K562 (cell line): ENCODE results near the gene ARPC1A. TPM values are rescaled to one million over a fixed set of nuclear protein-coding genes. Genes with fewer than 3 reads are reported as not detected.
"Not testable (repeated sequence)": the region's sequence is repeated elsewhere in the genome, so short reads cannot be mapped to it uniquely, and the experiment has no call there.

Experiments
- ATAC-seq: fragments of 200-7000 bp; cut with Tn5 transposase; 3 replicates; pipeline ENCODE4 v1.9.1; 2020; ENCODE audit warnings: moderate library complexity
- BruUV-seq: library from RNA; stranded (reverse); fragments of 400-500 nt; replicated peaks from 2 replicates; lab custom pipeline; 2021; lab: Mats Ljungman, UMichigan
- CTCF ChIA-PET: fragments of 300-600 bp; formaldehyde crosslinking; extraction: SDS; loops from one replicate; lab custom pipeline; 2021; ENCODE audit warnings: low intra/inter-chr PET ratio; lab: Yijun Ruan, JAX
- POLR2A ChIA-PET: fragments of 300-600, 350-650 bp; sonication (Branson Sonifier 250); formaldehyde crosslinking; extraction: SDS; loops from one replicate; lab custom pipeline; 2021; ENCODE audit warnings: antibody characterized with exemption, inconsistent platforms; lab: Yijun Ruan, JAX
- DNase-seq, 4 experiments: peaks; one replicate each; pipeline versions ENCODE4 v3.0.0 to v3.0.0-alpha.2; 2011 to 2018; ENCODE audit warnings: low spot score in 3 of 4, mixed read lengths in 3 of 4; ENCODE audit errors: extremely low read depth in 1 of 4
- FAIRE-seq: peaks from 2 replicates; lab custom pipeline; 2011; peaks lifted over from hg19 to GRCh38; lab: Jason Lieb, UNC
- H2AFZ ChIP-seq: 2 replicates; pipeline ENCODE4 v1.6.0; 2011; ENCODE audit warnings: low read depth, low read length, control low read depth, inconsistent platforms
- H3K27ac ChIP-seq: fragments of 200-600 bp; 3 replicates; pipeline ENCODE4 v1.8.0; 2011; ENCODE audit warnings: low read depth, mild to moderate bottlenecking, control low read depth, inconsistent platforms, low read length, moderate library complexity, mixed read lengths; ENCODE audit errors: extremely low read depth
- H3K27me3 ChIP-seq, 2 experiments: fragments of 300-600 bp in 1 of 2; 2 replicates in 1 of 2; 3 replicates in 1 of 2; pipeline versions ENCODE4 v1.6.0 to v1.8.0; 2011; ENCODE audit warnings: inconsistent platforms in 2 of 2, low read length in 2 of 2, mild to moderate bottlenecking in 1 of 2, mixed read lengths in 1 of 2, moderate library complexity in 1 of 2; ENCODE audit not compliant: control insufficient read depth in 2 of 2, insufficient read depth in 2 of 2
- H3K36me3 ChIP-seq: fragments of 300-600 bp; 3 replicates; pipeline ENCODE4 v1.8.0; 2011; ENCODE audit warnings: mild to moderate bottlenecking, low read length, inconsistent platforms; ENCODE audit not compliant: control insufficient read depth, insufficient read depth
- H3K4me1 ChIP-seq, 2 experiments: fragments of 200-600 bp in 1 of 2; replicated peaks in 1 of 2; 2 replicates in 1 of 2; 3 replicates in 1 of 2; pipeline versions ENCODE4 v1.5.1 to v1.8.0; 2011; ENCODE audit warnings: inconsistent platforms in 2 of 2, low read length in 2 of 2, mild to moderate bottlenecking in 1 of 2, mixed read lengths in 1 of 2, moderate library complexity in 1 of 2; ENCODE audit not compliant: control insufficient read depth in 2 of 2, insufficient read depth in 2 of 2
- H3K4me2 ChIP-seq: 2 replicates; pipeline ENCODE4 v1.6.1; 2011; ENCODE audit warnings: low read length, control low read depth, inconsistent platforms, mixed read lengths; ENCODE audit not compliant: insufficient read depth
- H3K4me3 ChIP-seq: fragments of 200-600 bp; sonication (generic), shearing (Covaris generic); 2 replicates; pipeline ENCODE4 v1.5.1; 2016; ENCODE audit warnings: control low read depth, inconsistent platforms
- H3K79me2 ChIP-seq: fragments of 200-600 bp; 3 replicates; pipeline ENCODE4 v1.8.0; 2011; ENCODE audit warnings: low read length, inconsistent platforms; ENCODE audit not compliant: control insufficient read depth, insufficient read depth
- H3K9ac ChIP-seq, 2 experiments: 2 replicates each; pipeline versions ENCODE4 v1.6.0 to v1.6.1; 2011; ENCODE audit warnings: low read depth in 2 of 2, low read length in 2 of 2, control low read depth in 1 of 2, inconsistent platforms in 1 of 2, mild to moderate bottlenecking in 1 of 2, mixed read lengths in 1 of 2; ENCODE audit not compliant: insufficient read depth in 1 of 2
- H3K9me1 ChIP-seq: one replicate; pipeline ENCODE4 v1.6.0; 2011; ENCODE audit warnings: inconsistent platforms, mild to moderate bottlenecking, low read length, moderate library complexity; ENCODE audit not compliant: control insufficient read depth, insufficient read depth
- H3K9me3 ChIP-seq: replicated peaks from 2 replicates; pipeline ENCODE4 v1.5.1; 2011; ENCODE audit warnings: low read depth, low read length, inconsistent platforms; ENCODE audit not compliant: control insufficient read depth, insufficient read depth
- H4K20me1 ChIP-seq: replicated peaks from 2 replicates; pipeline ENCODE4 v1.6.1; 2011; ENCODE audit warnings: low read length, inconsistent platforms, mixed read lengths; ENCODE audit not compliant: control insufficient read depth, insufficient read depth
- ZNF778 ChIP-seq: fragments of 450-650 bp; formaldehyde crosslinking; IDR thresholded peaks from 2 replicates; pipeline ENCODE4 v1.4.0; 2020; ENCODE audit warnings: mild to moderate bottlenecking, moderate library complexity
- WGBS: fragments of 100-300 bp; shearing (Covaris generic); methylation state at CpG from one replicate; pipeline ENCODE4 v1.1.6; 2016; ENCODE audit warnings: low coverage, mixed read lengths; ENCODE audit not compliant: insufficient coverage; ENCODE audit errors: missing lambda C conversion rate; 5-methylcytosine and 5-hydroxymethylcytosine counted together
- in situ Hi-C: fragments of 300-500 bp; cut with MboI; formaldehyde crosslinking; loops from 4 replicates; pipeline ENCODE4 v1.15.0; 2018; ENCODE audit warnings: inconsistent platforms, mixed read lengths
- intact Hi-C: fragments of 100-400 bp; cut with micrococcal nuclease; formaldehyde crosslinking; loops from 2 replicates; pipeline ENCODE4 v1.14.2; 2022
- polyA plus RNA-seq, 8 experiments: library from polyadenylated mRNA; depleted of rRNA in 4 of 8; stranded (reverse) in 5 of 8; unstranded in 3 of 8; fragments of >200 nt; fragmentation: Nextera tagmentation in 2 of 8; fragmentation: Illumina TruSeq in 1 of 8; extraction: Ambion mirVana in 2 of 8; extraction: Trizol in 1 of 8; gene quantifications; 2 replicates each; pipeline versions ENCODE4 v1.2.1 to v1.2.3, GENCODE V29; 2011 to 2014; ENCODE audit warnings: inconsistent platforms in 1 of 8, missing spikeins in 1 of 8
- total RNA-seq, 7 experiments: library from RNA; depleted of rRNA in 6 of 7; stranded (reverse); fragments of >200 nt in 6 of 7; fragmentation: Illumina TruSeq in 2 of 7; extraction: Trizol in 2 of 7; gene quantifications; 2 replicates each; pipeline versions ENCODE4 v1.2.1 to v1.2.3, GENCODE V29; 2011 to 2021; ENCODE audit warnings: low replicate concordance in 1 of 7
- TF ChIP-seq, protein P1 (sequence below): fragments of 450-650 bp; IDR thresholded peaks from 2 replicates; pipeline ENCODE4 v1.6.1; 2016; ENCODE audit warnings: mild to moderate bottlenecking, moderate library complexity

Gene ARPC1A
- total and polyA plus RNA-seq, 9 of the 15 experiments (the other 6 are each of a cell fraction or from before 2014, with no cell fraction given), result 39.5 to 151 (median 86.1) TPM

GRCh38 chr7:99322659-99323058 lies 3.0 kb upstream of the ARPC1A start:
- H4K20me1 ChIP-seq, FAIRE-seq, DNase-seq, H3K27ac ChIP-seq, in situ Hi-C loops, ATAC-seq, H3K4me3 ChIP-seq, CTCF ChIA-PET, H3K27me3 ChIP-seq, H3K9me3 ChIP-seq, intact Hi-C loops, H3K36me3 ChIP-seq, H3K9ac ChIP-seq, BruUV-seq, H2AFZ ChIP-seq, H3K4me2 ChIP-seq, H3K9me1 ChIP-seq: not testable (repeated sequence)
- peaks cover 29% of the 10 kb centered on the region for H3K79me2 ChIP-seq
- POLR2A ChIA-PET, result interaction anchor here (1.0 to 1.3 kb wide), 2 partner anchors 7 to 86 kb away, joined by 3 read pairs; partner anchors contain the start of gene BUD31
- 63% methylated on average over 6 of the region's 6 CpGs for WGBS
- peaks cover 13 to 17% of the 10 kb centered on the region in 2 experiments for H3K4me1 ChIP-seq

GRCh38 chr7:99324559-99324958 lies 1.1 kb upstream of the ARPC1A start:
- DNase-seq, result no peak
- peaks cover 25 to 26% of the 10 kb centered on the region in 2 experiments for H3K4me1 ChIP-seq
- H3K9me1 ChIP-seq, result no peaks in the 10 kb centered on the region
- no peak for FAIRE-seq
- in situ Hi-C loops (no loop called here), intact Hi-C loops (no loop called here)
- peaks cover 6% of the 10 kb centered on the region; the same call in 2 of the 3 replicates for H3K36me3 ChIP-seq
- no peaks in the 10 kb centered on the region for H3K9me3 ChIP-seq
- H3K27me3 ChIP-seq, result no peaks in the 10 kb centered on the region
- BruUV-seq, result no TSS peak
- H3K79me2 ChIP-seq, result peaks cover 47% of the 10 kb centered on the region
- no peak overlapping the region for H3K27ac ChIP-seq
- ChIA-PET POLR2A (interaction anchor here (0.6 to 2.2 kb wide), 5 partner anchors 8 to 140 kb away, joined by 3 to 6 read pairs (median 3); no protein-coding TSS in a partner anchor), CTCF (no interaction called here)
- no peak for ATAC-seq
- peak overlapping the region; percentile 99 for H3K4me2 ChIP-seq
- 95% methylated on average over 13 of the region's 14 CpGs for WGBS
- H4K20me1 ChIP-seq, result no peaks in the 10 kb centered on the region; the same call in 1 of the 2 replicates
- H2AFZ ChIP-seq, result peak overlapping the region; percentile 98; the same call in 1 of the 2 replicates
- peak overlapping the region; percentile 93 to 97 for H3K9ac ChIP-seq
- H3K4me3 ChIP-seq, result peak overlapping the region; percentile 85
- no peak for TF ChIP-seq ZNF778 (CRISPR knock-in tag)
- TF ChIP-seq, protein P1, sequence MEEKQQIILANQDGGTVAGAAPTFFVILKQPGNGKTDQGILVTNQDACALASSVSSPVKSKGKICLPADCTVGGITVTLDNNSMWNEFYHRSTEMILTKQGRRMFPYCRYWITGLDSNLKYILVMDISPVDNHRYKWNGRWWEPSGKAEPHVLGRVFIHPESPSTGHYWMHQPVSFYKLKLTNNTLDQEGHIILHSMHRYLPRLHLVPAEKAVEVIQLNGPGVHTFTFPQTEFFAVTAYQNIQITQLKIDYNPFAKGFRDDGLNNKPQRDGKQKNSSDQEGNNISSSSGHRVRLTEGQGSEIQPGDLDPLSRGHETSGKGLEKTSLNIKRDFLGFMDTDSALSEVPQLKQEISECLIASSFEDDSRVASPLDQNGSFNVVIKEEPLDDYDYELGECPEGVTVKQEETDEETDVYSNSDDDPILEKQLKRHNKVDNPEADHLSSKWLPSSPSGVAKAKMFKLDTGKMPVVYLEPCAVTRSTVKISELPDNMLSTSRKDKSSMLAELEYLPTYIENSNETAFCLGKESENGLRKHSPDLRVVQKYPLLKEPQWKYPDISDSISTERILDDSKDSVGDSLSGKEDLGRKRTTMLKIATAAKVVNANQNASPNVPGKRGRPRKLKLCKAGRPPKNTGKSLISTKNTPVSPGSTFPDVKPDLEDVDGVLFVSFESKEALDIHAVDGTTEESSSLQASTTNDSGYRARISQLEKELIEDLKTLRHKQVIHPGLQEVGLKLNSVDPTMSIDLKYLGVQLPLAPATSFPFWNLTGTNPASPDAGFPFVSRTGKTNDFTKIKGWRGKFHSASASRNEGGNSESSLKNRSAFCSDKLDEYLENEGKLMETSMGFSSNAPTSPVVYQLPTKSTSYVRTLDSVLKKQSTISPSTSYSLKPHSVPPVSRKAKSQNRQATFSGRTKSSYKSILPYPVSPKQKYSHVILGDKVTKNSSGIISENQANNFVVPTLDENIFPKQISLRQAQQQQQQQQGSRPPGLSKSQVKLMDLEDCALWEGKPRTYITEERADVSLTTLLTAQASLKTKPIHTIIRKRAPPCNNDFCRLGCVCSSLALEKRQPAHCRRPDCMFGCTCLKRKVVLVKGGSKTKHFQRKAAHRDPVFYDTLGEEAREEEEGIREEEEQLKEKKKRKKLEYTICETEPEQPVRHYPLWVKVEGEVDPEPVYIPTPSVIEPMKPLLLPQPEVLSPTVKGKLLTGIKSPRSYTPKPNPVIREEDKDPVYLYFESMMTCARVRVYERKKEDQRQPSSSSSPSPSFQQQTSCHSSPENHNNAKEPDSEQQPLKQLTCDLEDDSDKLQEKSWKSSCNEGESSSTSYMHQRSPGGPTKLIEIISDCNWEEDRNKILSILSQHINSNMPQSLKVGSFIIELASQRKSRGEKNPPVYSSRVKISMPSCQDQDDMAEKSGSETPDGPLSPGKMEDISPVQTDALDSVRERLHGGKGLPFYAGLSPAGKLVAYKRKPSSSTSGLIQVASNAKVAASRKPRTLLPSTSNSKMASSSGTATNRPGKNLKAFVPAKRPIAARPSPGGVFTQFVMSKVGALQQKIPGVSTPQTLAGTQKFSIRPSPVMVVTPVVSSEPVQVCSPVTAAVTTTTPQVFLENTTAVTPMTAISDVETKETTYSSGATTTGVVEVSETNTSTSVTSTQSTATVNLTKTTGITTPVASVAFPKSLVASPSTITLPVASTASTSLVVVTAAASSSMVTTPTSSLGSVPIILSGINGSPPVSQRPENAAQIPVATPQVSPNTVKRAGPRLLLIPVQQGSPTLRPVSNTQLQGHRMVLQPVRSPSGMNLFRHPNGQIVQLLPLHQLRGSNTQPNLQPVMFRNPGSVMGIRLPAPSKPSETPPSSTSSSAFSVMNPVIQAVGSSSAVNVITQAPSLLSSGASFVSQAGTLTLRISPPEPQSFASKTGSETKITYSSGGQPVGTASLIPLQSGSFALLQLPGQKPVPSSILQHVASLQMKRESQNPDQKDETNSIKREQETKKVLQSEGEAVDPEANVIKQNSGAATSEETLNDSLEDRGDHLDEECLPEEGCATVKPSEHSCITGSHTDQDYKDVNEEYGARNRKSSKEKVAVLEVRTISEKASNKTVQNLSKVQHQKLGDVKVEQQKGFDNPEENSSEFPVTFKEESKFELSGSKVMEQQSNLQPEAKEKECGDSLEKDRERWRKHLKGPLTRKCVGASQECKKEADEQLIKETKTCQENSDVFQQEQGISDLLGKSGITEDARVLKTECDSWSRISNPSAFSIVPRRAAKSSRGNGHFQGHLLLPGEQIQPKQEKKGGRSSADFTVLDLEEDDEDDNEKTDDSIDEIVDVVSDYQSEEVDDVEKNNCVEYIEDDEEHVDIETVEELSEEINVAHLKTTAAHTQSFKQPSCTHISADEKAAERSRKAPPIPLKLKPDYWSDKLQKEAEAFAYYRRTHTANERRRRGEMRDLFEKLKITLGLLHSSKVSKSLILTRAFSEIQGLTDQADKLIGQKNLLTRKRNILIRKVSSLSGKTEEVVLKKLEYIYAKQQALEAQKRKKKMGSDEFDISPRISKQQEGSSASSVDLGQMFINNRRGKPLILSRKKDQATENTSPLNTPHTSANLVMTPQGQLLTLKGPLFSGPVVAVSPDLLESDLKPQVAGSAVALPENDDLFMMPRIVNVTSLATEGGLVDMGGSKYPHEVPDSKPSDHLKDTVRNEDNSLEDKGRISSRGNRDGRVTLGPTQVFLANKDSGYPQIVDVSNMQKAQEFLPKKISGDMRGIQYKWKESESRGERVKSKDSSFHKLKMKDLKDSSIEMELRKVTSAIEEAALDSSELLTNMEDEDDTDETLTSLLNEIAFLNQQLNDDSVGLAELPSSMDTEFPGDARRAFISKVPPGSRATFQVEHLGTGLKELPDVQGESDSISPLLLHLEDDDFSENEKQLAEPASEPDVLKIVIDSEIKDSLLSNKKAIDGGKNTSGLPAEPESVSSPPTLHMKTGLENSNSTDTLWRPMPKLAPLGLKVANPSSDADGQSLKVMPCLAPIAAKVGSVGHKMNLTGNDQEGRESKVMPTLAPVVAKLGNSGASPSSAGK, result no peak
